A549 treated with Mapracorat at 1 μM for 4 hours (cell line): Measurements from ENCODE around the gene IL17D. TPM values are rescaled to one million over a fixed set of nuclear protein-coding genes. Genes with fewer than 3 reads are reported as not detected.

ENCODE experiments used
- total RNA-seq: library from RNA; stranded (reverse); fragments of 200-300 nt; extraction: Qiagen RNA extraction; gene quantifications from 5 replicates; pipeline ENCODE4 v1.2.3, GENCODE V29; 2022

Gene IL17D
- 0.95 to 1.4 TPM (median 1.3 TPM) in 5 replicates for total RNA-seq

GRCh38 chr13:20702915-20703779 lies at the start of gene IL17D:
IL17D (plus strand) TSS chr13:20703699; CDS start chr13:20704002, 303 bp downstream.

Other genes with a start within 250 kb of the IL17D start
- gene CRYL1, start 177.8 kb upstream of the IL17D start, total RNA-seq = 4.7 to 7.0 TPM (median 5.7 TPM) in 5 replicates
- gene IFT88, start 136.5 kb upstream of the IL17D start, total RNA-seq = 8.8 to 10.3 TPM (median 9.8 TPM) in 5 replicates
- 3.3 to 6.5 TPM (median 4.9 TPM) in 5 replicates for gene EEF1AKMT1, start 70.3 kb downstream of the IL17D start, total RNA-seq
- 5.0 to 6.9 TPM (median 6.5 TPM) in 5 replicates for gene XPO4, start 199.0 kb downstream of the IL17D start, total RNA-seq